OCI-LY1 (cell line): ENCODE data around the gene ZNF280A.
"Not testable (repeated sequence)": the region's sequence is repeated elsewhere in the genome, so short reads cannot be mapped to it uniquely, and the experiment has no call there.

Source experiments
- H2AFZ ChIP-seq: fragments of 200-600 bp; sonication (generic), shearing (Covaris generic); 2 replicates; pipeline ENCODE4 v1.6.0; 2014; ENCODE audit warnings: antibody characterized with exemption, mild to moderate bottlenecking, low read length
- H3F3A ChIP-seq: fragments of 200-600 bp; sonication (generic), shearing (Covaris generic); 2 replicates; pipeline ENCODE4 v1.6.0; 2014; ENCODE audit warnings: mild to moderate bottlenecking, antibody characterized with exemption, low read length, moderate library complexity; ENCODE audit not compliant: insufficient read depth
- H3K27ac ChIP-seq: fragments of 200-600 bp; sonication (generic); 2 replicates; pipeline ENCODE4 v1.5.1; 2014; ENCODE audit warnings: low read length, mixed run types, mild to moderate bottlenecking, low read depth; ENCODE audit not compliant: poor library complexity, severe bottlenecking
- H3K27me3 ChIP-seq: fragments of 200-600 bp; sonication (generic); 2 replicates; pipeline ENCODE4 v1.6.0; 2014; ENCODE audit warnings: antibody characterized with exemption, mild to moderate bottlenecking, low read length, moderate library complexity; ENCODE audit not compliant: insufficient read depth
- H3K36me3 ChIP-seq: fragments of 200-600 bp; sonication (generic); 2 replicates; pipeline ENCODE4 v1.6.1; 2014; ENCODE audit warnings: mild to moderate bottlenecking, antibody characterized with exemption, low read length, moderate library complexity, mixed read lengths; ENCODE audit not compliant: insufficient read depth
- H3K4me1 ChIP-seq: fragments of 200-600 bp; sonication (generic); 2 replicates; pipeline ENCODE4 v1.5.1; 2014; ENCODE audit warnings: mild to moderate bottlenecking, low read length, moderate library complexity; ENCODE audit not compliant: insufficient read depth, severe bottlenecking
- H3K4me2 ChIP-seq: fragments of 200-600 bp; sonication (generic), shearing (Covaris generic); 2 replicates; pipeline ENCODE4 v1.6.1; 2014; ENCODE audit warnings: low read length
- H3K4me3 ChIP-seq: fragments of 200-600 bp; sonication (generic); 2 replicates; pipeline ENCODE4 v1.5.1; 2014; ENCODE audit warnings: low read length, low read depth, mild to moderate bottlenecking, mixed read lengths; ENCODE audit not compliant: poor library complexity, severe bottlenecking
- H3K79me2 ChIP-seq: fragments of 200-600 bp; shearing (Covaris generic); 2 replicates; pipeline ENCODE4 v1.6.1; 2016; ENCODE audit warnings: mixed run types, low read length, mixed read lengths; ENCODE audit not compliant: insufficient read depth
- H3K9ac ChIP-seq: fragments of 200-600 bp; sonication (generic), shearing (Covaris generic); 2 replicates; pipeline ENCODE4 v1.6.1; 2014; ENCODE audit warnings: mild to moderate bottlenecking, low read length, mixed read lengths
- H3K9me2 ChIP-seq: fragments of 200-600 bp; sonication (generic), shearing (Covaris generic); 2 replicates; pipeline ENCODE4 v1.6.1; 2014; ENCODE audit warnings: low read depth, mild to moderate bottlenecking, low read length, mixed read lengths
- H3K9me3 ChIP-seq: fragments of 200-600 bp; shearing (Covaris generic); 2 replicates; pipeline ENCODE4 v1.6.1; 2014; ENCODE audit warnings: low read length, mixed read lengths
- H4K20me1 ChIP-seq: fragments of 200-600 bp; sonication (generic), shearing (Covaris generic); 2 replicates; pipeline ENCODE4 v1.6.0; 2016; ENCODE audit warnings: mild to moderate bottlenecking, low read length; ENCODE audit not compliant: insufficient read depth
- EZH2 ChIP-seq: fragments of 200-600 bp; sonication (generic), shearing (Covaris generic); IDR thresholded peaks from 2 replicates; pipeline ENCODE4 v1.8.0; 2017; ENCODE audit warnings: borderline replicate concordance, mixed run types, mild to moderate bottlenecking, antibody characterized with exemption, low read length, moderate library complexity, mixed read lengths
- TF ChIP-seq, protein P1 (sequence below): fragments of 200-600 bp; sonication (generic), shearing (Covaris generic); IDR thresholded peaks from 2 replicates; pipeline ENCODE4 v1.5.1; 2017; ENCODE audit warnings: mild to moderate bottlenecking, antibody characterized with exemption, low read length, moderate library complexity, mixed read lengths

Gene ZNF280A

DNA sequence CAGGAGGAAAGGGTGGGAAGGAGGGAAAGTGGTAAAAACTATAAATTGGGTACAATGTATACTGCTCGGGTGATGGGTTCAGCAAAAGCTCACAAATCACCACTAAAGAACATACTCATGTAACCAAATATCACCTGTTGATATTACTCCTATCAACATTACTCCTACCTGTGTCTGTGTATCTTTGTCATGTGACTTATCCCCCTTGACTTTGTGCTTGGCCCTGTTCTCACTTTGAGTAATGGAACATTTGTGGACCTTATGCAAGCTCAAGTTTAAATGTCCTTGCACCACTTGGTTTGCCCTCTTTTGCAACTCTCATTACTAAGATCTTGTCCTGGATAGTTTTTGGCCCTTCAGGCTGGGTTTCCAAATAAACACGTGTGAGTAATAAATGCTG, 50.5 kb downstream of the ZNF280A start:
- H4K20me1 ChIP-seq: no peaks in the 10 kb centered on the region
- no peak for TF ChIP-seq EZH2
- TF ChIP-seq, protein P1, sequence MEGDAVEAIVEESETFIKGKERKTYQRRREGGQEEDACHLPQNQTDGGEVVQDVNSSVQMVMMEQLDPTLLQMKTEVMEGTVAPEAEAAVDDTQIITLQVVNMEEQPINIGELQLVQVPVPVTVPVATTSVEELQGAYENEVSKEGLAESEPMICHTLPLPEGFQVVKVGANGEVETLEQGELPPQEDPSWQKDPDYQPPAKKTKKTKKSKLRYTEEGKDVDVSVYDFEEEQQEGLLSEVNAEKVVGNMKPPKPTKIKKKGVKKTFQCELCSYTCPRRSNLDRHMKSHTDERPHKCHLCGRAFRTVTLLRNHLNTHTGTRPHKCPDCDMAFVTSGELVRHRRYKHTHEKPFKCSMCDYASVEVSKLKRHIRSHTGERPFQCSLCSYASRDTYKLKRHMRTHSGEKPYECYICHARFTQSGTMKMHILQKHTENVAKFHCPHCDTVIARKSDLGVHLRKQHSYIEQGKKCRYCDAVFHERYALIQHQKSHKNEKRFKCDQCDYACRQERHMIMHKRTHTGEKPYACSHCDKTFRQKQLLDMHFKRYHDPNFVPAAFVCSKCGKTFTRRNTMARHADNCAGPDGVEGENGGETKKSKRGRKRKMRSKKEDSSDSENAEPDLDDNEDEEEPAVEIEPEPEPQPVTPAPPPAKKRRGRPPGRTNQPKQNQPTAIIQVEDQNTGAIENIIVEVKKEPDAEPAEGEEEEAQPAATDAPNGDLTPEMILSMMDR: no peak
- H3K27ac ChIP-seq: no peak overlapping the region
- peaks cover 8% of the 10 kb centered on the region; the same call in 1 of the 2 replicates for H3K9me3 ChIP-seq
- H3K27me3 ChIP-seq: peaks cover 10% of the 10 kb centered on the region; the same call in 1 of the 2 replicates
- H3F3A ChIP-seq: no peaks in the 10 kb centered on the region
- H3K9ac ChIP-seq: no peak overlapping the region
- no peaks in the 10 kb centered on the region for H3K36me3 ChIP-seq
- H3K9me2 ChIP-seq: no peaks in the 10 kb centered on the region
- H3K4me3 ChIP-seq: no peak overlapping the region
- peaks cover 8% of the 10 kb centered on the region for H3K4me1 ChIP-seq
- no peaks in the 10 kb centered on the region for H3K79me2 ChIP-seq
- H3K4me2 ChIP-seq: no peak overlapping the region
- H2AFZ ChIP-seq: no peak overlapping the region

DNA sequence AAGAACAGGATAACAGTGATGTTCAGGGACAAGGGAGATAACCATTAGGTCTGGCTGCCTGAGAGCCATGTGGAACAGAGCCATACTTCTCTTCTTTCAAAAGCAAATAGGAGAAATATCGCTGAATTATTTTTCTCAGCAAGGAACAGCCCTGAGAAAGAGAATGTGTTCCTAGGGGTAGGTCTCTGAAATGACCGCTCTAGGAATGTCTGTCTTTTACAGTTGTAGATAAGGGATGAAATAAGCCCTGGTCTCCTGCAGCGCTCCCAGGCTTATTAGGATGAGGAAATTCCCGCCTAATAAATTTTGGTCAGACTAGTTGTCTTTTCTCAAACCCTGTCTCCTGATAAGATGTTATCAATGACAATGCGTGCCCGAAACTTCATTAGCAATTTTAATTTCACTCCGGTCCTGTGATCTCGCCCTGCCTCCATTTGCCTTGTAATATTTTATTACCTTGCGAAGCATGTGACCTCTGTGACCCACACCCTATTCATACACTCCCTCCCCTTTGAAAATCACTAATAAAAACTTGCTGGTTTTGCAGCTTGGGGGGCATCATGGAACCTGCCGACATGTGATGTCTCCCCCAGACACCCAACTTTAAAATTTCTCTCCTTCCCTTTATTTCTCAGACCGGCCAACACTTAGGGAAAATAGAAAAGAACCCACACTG, 51.1 kb downstream of the ZNF280A start:
- not testable (repeated sequence) for H3K27ac ChIP-seq, H3K9me3 ChIP-seq, H3K79me2 ChIP-seq, H4K20me1 ChIP-seq, H3K4me2 ChIP-seq, H3K36me3 ChIP-seq, H2AFZ ChIP-seq, H3K9me2 ChIP-seq, H3K9ac ChIP-seq, H3K4me3 ChIP-seq, H3F3A ChIP-seq
- peaks cover 10% of the 10 kb centered on the region; the same call in 1 of the 2 replicates for H3K27me3 ChIP-seq
- peaks cover 12% of the 10 kb centered on the region for H3K4me1 ChIP-seq

DNA sequence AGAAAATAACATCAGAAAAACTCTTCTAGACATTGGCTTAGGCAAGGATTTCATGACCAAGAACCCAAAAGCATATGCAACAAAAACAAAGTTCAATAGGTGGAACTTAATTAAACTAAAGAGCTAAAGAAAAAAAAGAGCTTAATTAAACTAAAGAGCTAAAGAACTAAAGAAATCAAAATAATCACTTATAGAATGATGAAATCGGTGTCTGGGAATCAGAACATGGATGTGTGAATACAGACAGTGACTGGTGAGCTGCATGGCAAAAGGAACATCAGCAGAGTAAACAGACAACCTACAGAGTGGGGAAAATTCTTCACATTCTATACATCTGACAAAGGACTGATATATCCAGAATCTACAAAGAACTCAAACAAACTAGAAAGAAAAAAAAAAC, 53.0 kb downstream of the ZNF280A start:
- no peak overlapping the region for H3K4me2 ChIP-seq
- H3K4me1 ChIP-seq: peaks cover 24% of the 10 kb centered on the region
- no peaks in the 10 kb centered on the region for H3K36me3 ChIP-seq
- H3K4me3 ChIP-seq: no peak overlapping the region
- H3K9me2 ChIP-seq: no peaks in the 10 kb centered on the region
- no peaks in the 10 kb centered on the region for H4K20me1 ChIP-seq
- no peak overlapping the region for H2AFZ ChIP-seq
- no peak overlapping the region for H3K27ac ChIP-seq
- no peaks in the 10 kb centered on the region for H3K79me2 ChIP-seq
- peaks cover 8% of the 10 kb centered on the region; the same call in 1 of the 2 replicates for H3K9me3 ChIP-seq
- H3K27me3 ChIP-seq: peaks cover 10% of the 10 kb centered on the region; the same call in 1 of the 2 replicates
- H3F3A ChIP-seq: no peaks in the 10 kb centered on the region
- H3K9ac ChIP-seq: no peak overlapping the region
- no peak for TF ChIP-seq EZH2
- TF ChIP-seq, protein P1: no peak

DNA sequence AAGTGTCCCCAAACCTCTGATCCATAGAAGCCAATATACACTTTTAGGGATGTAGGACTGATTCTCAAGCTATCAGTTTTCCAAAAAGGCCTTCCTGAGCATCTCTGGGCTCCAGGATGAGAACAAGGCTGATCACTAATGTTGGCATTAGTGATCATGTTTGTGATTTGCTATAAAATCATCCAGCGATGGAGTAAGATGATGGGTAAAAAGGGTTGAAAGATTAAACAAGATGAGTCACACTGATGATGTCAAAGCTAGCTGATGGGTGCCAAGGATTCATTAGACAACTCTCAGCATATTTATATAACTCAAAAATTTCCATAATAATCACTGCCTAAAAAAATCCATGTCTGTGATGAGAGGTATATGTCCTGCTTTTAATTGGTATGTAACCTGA, 54.3 kb downstream of the ZNF280A start:
- no peaks in the 10 kb centered on the region for H4K20me1 ChIP-seq
- H3K4me1 ChIP-seq: peaks cover 24% of the 10 kb centered on the region
- no peak overlapping the region for H3K4me2 ChIP-seq
- H3K9ac ChIP-seq: no peak overlapping the region
- no peak overlapping the region for H3K4me3 ChIP-seq
- H3K27me3 ChIP-seq: peaks cover 10% of the 10 kb centered on the region; the same call in 1 of the 2 replicates
- TF ChIP-seq, protein P1: no peak
- TF ChIP-seq EZH2: no peak
- H3K9me3 ChIP-seq: peaks cover 8% of the 10 kb centered on the region; the same call in 1 of the 2 replicates
- H3F3A ChIP-seq: no peaks in the 10 kb centered on the region
- H3K36me3 ChIP-seq: no peaks in the 10 kb centered on the region
- H3K27ac ChIP-seq: no peak overlapping the region
- H2AFZ ChIP-seq: no peak overlapping the region
- no peaks in the 10 kb centered on the region for H3K9me2 ChIP-seq
- no peaks in the 10 kb centered on the region for H3K79me2 ChIP-seq
